Stimulated activated CD4-positive, alpha-beta T cell treated with anti-CD3 and anti-CD28 coated beads, Interleukin-15, amount 100 ng/mL, for 48 hours (primary cell): Measurements from ENCODE around the gene CCR1.

Experiments used
- DNase-seq, 2 donors: peaks; one replicate each; pipeline ENCODE4 v3.0.0-alpha.2; 2020; ENCODE audit warnings: low read depth in 2 of 2

Gene CCR1

DNA sequence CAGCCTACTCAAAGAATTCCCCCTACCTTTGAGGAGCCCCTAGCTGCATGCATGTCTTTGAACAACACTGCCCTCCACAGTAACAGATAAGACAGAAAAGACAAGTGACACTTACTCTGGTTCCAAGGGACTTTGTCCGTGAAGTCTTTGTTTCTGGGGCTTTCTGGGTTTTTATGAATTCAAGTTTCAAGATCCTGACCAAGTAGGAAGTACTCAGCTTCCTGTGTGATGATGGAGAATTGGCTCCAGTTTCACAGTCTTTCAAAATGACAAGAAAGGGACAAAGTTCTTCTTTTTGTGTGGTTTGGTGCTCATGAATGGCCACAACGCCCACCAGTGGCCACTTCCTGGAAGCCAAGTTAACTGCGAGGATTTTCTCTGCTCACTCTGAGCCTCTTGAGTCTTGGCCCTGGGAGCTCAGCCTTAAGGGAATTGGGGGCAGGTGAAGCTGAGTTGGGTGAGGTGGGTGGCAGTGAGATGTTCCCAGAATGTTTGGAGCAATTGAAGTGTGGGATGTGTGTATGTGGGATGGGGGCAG, at the start of gene CCR1:
Gene CCR1 (minus strand): TSS at position 147 of the 538 bp plus-strand sequence. CDS start 4,000 bp downstream, outside the sequence.
- peak; percentile 19 to 44 for DNase-seq

DNA sequence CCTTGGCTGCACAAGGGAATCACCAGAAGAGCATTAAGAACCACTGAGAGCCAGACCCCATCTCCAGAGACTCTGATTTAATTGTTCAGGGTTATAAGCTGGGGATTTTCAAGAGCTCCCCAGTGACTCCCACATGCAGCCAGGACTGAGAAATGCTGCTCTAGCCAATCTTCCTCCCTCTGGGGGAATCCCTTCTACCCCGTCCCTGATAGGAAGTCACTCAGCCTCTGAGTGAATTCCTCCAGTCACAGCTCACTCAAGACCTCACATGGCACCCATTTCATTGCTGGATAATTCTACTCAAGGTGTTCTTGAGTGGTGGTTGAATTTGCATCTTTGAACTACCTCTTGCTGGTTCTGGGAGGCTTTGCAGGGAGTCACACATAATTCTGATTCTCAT, 44.9 kb upstream of the CCR1 start:
- DNase-seq = no peak

DNA sequence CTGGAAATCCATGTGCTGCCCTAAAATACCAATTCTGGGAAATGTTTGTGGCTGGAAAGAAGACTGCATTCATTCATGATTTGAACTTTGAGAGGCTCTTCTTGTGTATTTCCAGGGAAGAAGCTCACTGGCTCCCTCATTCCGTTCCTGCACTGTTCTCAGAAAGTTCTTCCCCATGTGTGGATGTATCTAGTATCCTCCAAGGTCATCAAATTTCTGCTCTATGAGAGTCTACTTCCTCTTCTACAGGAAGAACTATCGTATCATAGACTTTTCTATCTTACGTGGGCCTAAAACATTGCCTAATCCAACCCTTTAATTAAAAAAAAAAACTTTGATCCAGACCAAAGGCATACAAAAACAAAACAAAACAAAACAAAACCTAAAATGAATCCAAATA, 37.0 kb upstream of the CCR1 start:
- DNase-seq = no peak

DNA sequence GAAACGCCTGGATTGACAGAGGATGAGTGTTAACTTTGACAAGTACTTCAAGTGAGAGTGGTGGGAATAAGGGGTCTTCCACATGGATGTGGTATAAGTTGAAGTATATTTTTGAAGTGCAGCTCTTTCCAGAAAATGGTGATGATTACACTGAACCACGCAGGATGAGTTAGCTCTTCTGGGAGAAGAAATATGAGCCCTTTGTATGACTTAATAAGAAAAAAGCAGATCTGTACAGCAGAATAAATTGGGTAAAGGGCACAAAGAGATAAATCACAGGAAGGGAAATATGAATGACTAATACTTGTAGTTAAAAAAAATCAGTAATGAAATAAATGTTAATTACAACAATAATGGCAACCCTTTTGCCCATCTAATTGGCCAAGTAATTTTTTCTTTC, 35.4 kb upstream of the CCR1 start:
- no peak for DNase-seq

DNA sequence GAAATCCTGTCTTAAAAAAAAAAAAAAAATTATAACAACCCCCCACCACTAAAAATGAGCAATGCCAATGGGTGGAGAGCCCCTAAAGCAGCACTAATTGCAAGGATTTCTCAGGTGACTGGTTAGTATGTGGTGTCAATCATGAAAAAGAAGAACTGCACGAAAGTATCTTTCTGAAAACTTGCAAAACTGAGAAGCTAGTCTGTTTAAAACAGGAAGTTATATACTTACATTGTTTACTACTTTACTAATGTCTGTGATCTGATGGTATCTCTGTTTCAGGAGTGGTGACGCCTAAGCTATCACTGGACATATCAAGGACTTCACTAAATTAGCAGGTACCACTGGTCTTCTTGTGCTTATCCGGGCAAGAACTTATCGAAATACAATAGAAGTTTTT, 34.0 kb upstream of the CCR1 start, which contains the start of gene CCR3:
Gene CCR3 (plus strand): TSS at position 341 of the 400 bp plus-strand sequence. CDS start 22,699 bp downstream, outside the sequence.
- DNase-seq = no peak

DNA sequence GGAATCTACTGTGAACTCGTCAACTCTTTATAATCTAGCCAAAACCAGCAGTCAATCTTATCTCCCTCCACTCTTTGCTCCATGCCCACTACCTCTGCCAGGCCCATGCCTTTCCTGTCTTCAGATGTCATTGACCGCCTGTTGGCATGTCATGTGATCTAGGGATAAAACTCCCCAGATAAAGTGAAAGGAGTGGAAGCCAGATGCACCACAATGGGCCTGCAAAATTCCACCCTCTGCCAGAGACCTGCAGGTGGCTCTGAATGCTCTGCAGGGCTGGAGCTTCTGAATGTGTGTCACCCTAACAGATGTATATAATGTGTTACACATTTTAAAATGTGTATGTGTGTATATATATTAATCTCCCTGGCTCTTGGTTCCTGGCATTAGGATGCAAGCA, 31.8 kb upstream of the CCR1 start:
- no peak for DNase-seq

DNA sequence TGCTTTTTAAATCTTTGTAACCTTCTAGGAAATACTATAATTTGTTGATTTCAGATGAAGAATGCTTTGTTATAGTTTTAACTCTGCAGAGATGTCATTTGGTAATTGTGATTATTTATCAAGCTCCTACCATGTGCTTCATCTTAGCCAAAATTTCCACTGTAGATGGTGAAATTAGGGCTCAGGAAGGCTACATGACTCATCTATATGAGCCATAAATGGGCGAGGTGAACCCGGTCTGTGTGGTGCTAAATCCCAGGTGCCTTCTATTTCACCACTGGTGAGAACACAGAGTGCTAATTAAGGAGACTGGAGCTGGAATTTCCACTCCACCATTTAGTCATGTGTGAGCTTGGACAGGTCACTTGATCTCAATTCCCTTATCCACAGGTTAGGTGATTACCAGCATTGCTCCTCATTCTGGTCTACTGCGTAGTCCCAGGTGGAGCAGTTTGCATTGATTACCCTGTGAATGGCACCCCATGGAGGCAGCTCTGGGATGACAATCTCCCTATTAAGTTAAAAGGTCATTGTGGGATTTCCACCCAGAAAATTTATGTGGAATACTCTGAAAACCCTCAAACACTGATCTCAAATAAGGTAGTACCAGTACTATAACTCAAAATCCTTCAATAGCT, 31.3 kb upstream of the CCR1 start:
- DNase-seq = no peak

DNA sequence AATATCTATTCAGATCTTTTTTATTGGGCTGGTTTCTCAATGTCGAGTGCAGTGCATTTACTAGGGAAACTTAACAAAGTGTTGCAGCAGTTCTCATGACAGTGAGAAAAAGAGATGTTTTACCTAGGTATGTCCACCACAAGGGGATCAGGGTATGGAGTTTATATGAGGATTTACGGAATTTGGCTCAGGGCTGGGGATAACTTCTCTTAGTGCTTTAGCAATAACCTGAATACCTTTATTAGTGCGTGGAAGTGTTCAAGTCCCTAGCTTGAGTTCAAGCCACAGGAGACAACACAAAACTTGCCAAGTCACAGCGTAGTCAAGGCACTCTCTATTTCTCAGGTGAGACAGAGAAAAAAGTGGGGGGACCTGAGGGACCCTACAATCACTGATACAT, 30.3 kb upstream of the CCR1 start:
- no peak for DNase-seq

DNA sequence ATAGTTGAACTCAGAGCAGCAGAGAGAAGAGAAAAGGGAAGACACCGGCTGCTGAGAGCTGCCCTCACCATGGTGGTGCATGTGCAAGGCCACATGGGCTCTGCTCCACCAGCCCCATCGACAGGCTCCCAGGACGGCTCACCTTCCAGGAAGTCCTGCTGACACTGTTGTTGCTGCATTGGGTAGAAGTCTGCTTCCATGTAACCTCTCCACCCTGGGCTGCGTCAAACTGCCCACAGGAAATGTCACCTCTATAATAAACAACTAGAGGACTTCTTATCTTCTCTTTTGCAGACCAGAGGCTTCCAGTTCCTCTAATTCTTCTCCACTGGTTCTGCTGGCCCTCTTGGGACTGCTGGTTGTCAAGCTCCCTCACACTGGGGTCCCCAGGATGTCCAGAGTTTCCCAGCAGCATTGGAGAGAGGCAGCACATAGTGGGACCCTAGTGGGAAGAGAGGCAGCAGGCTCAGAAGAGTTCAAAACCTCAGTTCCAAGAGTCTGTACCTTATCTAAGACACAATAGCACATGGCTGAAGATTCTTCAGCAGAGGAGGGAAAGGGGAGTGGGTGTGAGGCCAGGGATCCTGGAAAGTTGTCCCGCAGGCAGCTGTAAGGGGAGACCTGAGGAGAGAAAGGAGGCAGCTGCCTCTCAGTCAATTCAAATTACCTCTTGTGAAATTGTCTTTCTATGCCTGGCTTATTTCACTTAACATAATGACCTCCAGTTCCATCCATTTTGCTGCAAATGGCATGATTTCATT, 28.4 kb upstream of the CCR1 start:
- DNase-seq = no peak

DNA sequence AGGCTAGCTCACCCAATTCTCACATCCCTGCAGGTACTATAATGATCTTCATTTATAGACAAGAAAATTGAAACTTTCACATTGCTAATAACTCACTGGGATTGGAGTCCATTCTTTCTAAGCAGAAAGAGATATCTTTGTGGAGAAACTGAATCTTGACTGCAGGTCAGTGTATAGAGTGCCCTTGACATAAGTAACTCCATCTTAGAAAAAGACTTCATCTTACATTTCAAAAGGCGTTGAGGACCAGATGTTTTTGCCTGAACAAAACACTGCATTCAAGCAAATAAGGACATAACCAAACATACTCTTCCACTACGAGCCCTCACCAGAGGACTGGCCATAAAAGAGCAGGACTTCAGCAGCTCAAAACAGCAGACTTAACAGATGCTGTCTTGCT, 27.3 kb upstream of the CCR1 start:
- no peak for DNase-seq

DNA sequence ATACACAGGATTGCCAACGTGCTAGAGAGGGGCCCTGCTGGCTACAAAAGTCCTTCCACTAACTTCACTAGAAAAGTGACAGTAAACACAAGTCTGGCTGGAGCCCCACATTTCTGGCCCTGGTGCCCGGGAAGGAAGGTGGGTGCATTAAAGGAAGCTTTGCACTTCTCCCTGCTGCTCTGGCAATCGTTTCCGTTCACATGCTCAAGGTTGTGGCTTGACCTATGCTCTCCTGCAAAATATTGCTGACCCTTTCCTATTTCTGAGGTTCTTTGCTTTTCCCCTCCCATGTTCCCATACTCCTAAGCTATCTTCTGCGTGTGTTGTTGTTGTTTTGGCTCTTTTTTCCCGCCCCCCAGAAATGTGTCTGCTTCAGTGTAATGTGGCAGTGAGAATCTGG, 25.1 kb upstream of the CCR1 start:
- DNase-seq = no peak

DNA sequence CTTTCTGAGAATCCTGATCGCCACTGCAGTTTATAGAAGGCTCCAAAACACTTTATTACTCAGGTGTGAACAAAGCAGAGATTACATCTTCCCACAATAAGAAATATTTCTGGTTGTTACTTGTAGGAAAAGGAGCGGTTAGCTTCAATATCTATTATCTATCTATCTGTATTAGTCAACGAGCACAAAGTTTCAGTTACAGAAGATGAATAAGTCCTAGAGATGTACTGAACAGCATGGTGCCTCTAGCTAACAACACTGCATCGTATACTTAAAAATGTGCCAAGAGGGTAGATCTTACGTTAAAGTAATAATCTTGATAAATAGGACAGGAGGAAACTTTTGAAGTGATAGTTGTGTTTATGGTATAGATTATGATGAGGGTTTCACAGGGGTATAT, 23.2 kb upstream of the CCR1 start:
- no peak for DNase-seq

DNA sequence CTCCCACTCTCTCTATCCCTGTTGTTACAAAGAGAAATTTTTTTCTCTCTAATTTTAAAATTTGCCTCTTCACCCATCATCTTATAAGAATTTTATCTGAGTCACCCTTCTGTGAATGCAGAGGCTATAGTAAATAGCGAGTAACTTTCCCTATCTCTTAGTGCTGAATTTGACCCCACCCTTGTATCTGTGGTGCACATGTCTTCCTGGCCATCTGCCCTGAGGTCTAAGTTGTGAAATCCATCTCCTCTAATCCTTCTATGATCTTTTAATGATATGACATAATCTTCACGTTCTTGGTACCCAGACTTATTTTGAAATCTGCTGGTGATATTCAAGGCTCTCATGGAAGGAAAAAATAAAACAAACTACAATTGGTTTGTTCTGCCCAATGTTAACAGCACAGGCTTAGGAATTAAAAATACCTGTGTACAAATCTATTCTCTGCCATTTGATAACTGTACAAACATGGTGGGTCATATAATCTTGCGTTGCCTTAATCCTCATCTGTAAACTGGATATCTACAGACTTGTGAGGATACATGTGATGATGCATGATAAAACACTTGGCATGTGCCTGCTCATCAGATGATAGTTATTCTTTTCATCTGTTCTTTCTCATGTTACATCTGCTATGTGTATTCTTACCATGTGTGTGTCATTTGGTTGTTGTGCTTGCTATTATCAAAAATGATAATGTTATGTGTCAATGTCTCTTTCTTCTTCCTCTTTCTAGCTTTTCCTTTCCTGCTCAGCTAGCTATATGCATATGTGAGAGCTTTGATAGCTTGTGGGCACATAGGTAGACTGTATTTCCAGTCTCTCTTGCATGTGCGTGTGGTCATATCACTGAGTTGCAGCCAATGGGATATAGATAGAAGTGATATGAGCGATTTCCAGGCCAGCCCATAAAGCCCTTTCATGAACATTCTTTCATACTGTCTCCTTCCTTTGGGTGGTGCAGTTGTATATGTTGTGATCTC, 20.4 kb upstream of the CCR1 start:
- no peak for DNase-seq

DNA sequence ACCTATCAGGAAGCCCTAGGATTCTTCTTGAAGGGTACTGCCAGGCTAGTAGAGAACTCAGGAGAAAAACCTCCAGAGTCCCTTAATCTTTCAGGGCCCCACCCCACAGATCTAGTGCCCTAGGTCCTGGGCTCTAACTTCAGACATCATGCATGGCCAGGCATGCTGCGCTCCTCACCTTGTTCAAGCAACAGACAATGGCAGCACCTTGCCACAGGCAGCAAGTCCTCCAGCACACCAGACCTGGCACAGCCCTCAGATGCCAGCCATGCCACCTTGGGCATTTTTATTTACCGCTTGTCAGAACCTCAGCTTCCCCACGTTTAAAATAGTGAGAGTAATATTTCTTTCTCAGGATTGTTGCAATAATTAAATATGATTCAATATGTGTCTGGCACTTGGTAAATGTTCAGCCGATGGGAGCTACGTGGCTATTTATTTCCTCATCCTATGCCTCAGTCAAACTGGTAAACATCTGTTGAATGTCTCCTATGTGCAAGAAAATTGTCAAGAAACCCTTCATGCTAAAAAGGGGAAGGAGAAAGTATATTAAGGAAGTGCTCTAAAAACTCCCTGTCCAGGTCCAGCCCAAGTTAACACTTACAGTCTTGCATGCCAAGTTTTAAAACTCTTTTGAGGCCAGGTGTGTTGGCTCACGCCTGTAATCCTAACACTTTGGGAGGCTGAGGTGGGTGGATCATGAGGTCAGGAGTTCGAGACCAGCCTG, 14.5 kb upstream of the CCR1 start:
- no peak for DNase-seq

DNA sequence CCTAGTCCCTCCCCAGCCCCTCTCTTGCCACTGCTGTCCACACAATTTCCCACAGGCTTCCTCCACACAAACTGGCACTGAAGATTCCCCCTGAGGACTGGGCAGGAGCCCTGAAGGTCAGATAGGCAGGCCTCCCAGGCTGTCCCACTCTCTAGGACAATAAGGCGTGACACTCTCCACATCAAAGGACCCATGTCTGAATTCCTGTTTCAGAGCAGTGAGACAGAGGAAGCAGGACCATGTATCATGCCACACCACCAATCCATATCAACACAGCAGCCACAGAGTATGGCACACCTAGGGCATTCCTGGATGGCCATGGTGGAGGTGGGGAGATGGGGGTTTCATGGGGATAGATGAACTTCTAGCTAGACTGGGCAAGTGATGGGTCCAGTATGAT, 13.8 kb upstream of the CCR1 start:
- no peak for DNase-seq

DNA sequence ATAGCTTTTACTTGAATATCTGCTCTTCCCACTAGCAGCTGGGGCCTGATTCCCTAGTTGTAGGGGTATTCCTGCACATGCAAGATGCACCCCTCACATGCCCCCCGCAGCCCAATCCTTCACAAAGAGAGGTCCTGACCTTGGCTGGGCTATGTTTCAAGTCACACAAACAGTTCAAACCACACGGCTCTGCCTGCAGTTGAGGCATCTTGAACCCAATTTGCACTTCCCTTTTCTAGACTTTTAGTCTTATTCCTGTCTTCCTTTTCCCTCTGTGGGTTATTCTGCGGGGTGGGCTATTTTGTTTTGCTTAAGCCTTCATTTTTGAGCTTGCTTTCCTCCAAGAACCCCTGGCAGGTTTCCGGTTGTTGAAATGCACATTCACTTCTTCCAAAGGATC, 13.3 kb upstream of the CCR1 start:
- DNase-seq = no peak

DNA sequence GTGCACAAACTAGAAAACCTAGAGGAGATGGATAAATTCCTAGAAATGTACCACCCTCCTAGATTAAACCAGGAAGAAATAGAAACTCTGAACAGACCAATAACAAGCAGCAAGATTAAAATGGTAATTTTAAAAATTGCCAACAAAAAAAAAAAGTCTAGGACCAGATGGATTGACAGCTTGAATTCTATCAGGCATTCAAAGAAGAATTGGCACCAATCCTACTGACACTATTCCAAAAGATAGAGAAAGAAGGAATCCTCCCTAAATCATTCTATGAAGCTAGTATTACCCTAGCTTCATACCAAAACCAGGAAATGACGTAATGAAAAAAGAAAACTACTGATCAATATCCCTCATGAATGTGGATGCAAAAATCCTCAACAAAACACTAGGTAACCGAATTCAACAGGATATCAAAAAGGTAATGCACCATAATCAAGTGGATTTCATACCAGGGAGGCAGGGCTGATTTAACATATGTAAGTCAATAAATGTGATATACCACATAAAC, 10.1 kb upstream of the CCR1 start:
- no peak for DNase-seq

DNA sequence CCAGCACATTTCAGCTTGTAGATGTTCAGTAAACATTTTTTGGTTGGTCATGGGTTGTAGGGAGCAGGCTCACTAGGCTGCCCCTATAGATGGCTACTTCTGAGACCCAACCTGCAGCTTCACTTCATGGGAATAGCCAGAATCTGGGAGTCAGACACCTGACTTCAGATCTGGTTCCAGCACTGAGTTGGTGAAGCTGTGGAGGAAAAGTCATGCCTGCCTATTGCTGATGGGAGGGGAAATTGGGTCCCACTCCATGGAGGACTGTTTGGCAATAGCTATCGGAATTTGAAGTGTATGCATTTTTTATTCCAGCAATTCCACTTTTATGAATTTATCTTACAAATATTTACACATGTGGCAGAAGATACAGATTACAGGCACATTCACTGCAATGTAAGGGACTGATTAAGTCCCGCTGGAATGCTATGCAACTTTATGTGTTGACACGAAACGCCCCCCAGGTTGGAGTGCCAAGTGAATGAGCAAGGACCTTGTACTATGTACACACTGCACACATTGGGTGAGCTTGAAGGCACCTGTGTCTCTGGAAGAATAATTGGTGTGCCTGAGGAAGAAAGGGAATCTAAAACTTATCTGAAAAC, 7.8 kb upstream of the CCR1 start:
- DNase-seq = no peak

DNA sequence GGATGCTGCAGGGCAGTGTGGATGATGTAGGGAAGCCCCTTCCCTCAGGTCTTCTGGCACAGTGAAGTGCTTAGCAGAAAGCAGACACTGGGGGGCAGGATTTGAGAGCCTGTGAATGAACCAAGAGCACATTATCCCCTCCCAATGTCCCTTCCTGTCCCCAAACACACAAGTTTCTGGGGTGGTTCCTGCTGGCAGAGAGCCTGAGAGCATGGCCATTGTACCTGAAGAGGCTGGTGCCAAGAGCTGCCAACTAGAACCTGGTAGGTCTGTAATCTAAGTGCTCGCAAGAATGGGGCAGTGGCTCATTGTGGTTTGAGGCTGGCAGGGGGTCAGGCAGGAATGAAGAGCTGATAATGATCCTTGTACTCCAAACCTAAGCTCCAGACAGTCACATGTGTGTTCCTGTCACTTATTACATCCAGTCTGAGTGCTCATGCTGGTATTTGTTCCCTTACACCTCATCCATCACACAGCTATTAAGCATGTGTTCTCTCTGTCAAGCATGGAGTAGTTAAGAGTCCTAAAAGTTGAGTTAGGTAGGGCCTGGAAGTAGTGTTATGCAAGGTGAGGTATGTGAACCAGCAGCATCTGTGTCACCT, 6.7 kb upstream of the CCR1 start:
- DNase-seq = no peak

DNA sequence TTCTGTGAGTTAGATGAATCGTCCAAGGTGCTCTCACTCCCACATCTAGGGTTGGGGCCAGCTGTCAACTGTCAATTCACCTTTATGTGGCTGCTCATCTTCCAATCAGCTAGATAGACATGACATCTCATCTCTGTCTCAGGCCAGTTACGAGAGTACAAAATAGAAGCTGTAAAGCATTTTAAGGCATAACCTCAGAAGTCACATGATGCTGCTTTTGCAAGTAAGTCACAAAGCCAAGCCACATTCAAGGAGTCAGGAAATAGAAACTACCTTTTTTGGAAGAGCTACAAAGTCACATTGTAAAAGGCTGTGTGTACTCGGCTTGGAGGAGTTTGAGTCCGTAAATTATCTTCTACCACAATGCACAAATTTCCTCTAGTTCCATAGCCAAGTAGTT, 5.1 kb upstream of the CCR1 start:
- DNase-seq = no peak
